GM12891 (cell line): Measurements from ENCODE around the gene MYOC.

ENCODE experiments used
- POLR2A ChIP-seq: IDR thresholded peaks from 2 replicates; pipeline ENCODE4 v1.6.1; 2011; ENCODE audit warnings: low read depth, low read length, control low read depth
- POLR2AphosphoS5 ChIP-seq: IDR thresholded peaks from 2 replicates; pipeline ENCODE4 v1.6.1; 2011; ENCODE audit warnings: low read depth, low read length, control low read depth
- POU2F2 ChIP-seq: IDR thresholded peaks from 2 replicates; pipeline ENCODE4 v1.6.1; 2011; ENCODE audit warnings: low read depth, mild to moderate bottlenecking, control low read depth, low read length, moderate library complexity
- TAF1 ChIP-seq: IDR thresholded peaks from 2 replicates; pipeline ENCODE4 v1.6.1; 2011; ENCODE audit warnings: low read depth, low read length, control low read depth

- TF ChIP-seq POLR2AphosphoS5 (no peak), TAF1 (no peak), POLR2A (no peak), POU2F2 (no peak)
Measured at GRCh38 chr1:171683870-171684269, 31.4 kb upstream of the MYOC start.
